GM19240 (cell line): ENCODE results near the gene RELT.
"Not testable (repeated sequence)": the region's sequence is repeated elsewhere in the genome, so short reads cannot be mapped to it uniquely, and the experiment has no call there.

ENCODE experiments used
- DNase-seq: peaks from one replicate; pipeline ENCODE4 v3.0.0; 2011; ENCODE audit warnings: low spot score; ENCODE audit not compliant: insufficient read length

RELT gene

GRCh38 chr11:73428227-73428626 lies 52.0 kb downstream of the RELT start:
- DNase-seq = no peak

- DNase-seq = no peak
Observed at GRCh38 chr11:73428699-73429098, 52.5 kb downstream of the RELT start.

GRCh38 chr11:73429121-73429750 lies 53.0 kb downstream of the RELT start:
- DNase-seq = no peak

GRCh38 chr11:73430326-73430725 lies 54.1 kb downstream of the RELT start:
- DNase-seq = no peak

- DNase-seq = no peak
Observed at GRCh38 chr11:73431396-73431795, 55.2 kb downstream of the RELT start.

- DNase-seq = not testable (repeated sequence)
Observed at GRCh38 chr11:73436859-73437258, 60.7 kb downstream of the RELT start.

GRCh38 chr11:73439002-73439843 lies 63.0 kb downstream of the RELT start:
- DNase-seq = no peak

- DNase-seq = no peak
Observed at GRCh38 chr11:73445980-73446379, 69.8 kb downstream of the RELT start.

GRCh38 chr11:73446766-73447165 lies 70.6 kb downstream of the RELT start:
- no peak for DNase-seq
